ENCODE measurements around the gene COQ8B. TPM values are rescaled to one million over a fixed set of nuclear protein-coding genes. Genes with fewer than 3 reads are reported as not detected.

COQ8B gene
- total RNA-seq, 1 experiment from 2014 or later, result 35.7 TPM

DNA sequence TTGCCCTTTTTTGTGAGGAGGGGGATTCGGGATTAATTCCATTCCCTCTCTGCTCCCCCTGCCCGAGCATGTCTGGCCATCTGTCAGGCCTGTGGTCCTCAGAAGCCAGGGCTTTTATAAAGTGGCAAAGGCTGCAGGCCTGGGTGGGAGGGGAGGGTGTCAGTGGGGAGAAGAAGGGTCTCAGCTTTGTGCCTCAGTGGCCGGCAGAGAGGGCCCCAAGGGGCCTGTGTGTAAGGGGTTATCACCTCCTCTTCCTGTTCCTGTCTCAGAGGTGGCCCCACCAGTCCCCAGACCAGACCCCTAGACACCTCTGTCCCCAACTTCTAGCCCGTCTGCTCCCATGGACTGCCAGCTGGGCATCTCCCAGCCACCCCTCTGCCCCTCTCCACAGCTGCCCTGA, 22.8 kb downstream of the COQ8B start:
- no TSS peak for BruUV-seq (replicated peaks)
- no peak overlapping the region for H3K27ac Mint-ChIP-seq (ENCODE audit: unreplicated experiment)

DNA sequence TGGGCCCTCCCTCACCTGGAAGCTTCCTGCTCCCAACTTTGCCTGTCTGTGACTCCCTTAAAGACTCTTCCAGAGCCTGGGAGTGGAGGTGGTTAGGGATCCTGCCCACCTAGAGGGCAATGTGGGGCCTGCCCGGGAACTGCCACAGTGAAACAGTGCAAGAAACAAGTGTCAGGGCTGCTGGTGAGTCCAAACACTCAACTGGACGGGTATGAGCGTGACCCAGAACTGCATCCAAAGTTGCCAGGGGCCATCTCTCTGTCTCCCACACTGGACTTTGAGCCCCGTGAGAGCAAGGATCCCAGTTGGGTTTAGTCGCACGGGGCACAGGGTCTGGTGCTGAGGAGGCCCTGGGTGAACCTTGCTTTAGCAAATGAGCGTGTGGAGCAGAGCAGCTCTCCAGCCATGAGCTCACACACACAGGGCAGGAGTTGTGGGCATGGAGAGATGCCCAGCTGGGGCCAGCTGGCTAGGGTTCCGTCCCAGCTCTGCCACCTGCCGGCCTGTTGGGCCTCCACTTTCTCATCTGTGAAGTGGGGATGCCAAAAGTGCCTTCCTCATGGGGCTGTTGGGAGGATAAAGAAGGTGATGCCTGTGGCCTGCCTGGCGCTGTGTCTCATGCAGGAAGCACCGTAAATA, 23.4 kb downstream of the COQ8B start:
- Mint-ChIP-seq H3K36me3 (ENCODE audit: insufficient read depth, unreplicated experiment) (peaks cover 27% of the 10 kb centered on the region), H3K9me3 (ENCODE audit: unreplicated experiment) (no peaks in the 10 kb centered on the region)

More for the DNA sequence above, 22.8 kb downstream of the COQ8B start:
- H3K27me3 ChIP-seq (replicated peaks; ENCODE audit: control insufficient read depth, insufficient read depth, low read length), result no peaks in the 10 kb centered on the region
- ChIA-PET CTCF (no interaction called here), POLR2A (no interaction called here)
- Mint-ChIP-seq H3K9me3 (ENCODE audit: unreplicated experiment) (no peaks in the 10 kb centered on the region), H3K27me3 (ENCODE audit: insufficient read depth, unreplicated experiment) (no peaks in the 10 kb centered on the region), H3K4me1 (ENCODE audit: low read depth, unreplicated experiment) (peaks cover 5% of the 10 kb centered on the region), H3K36me3 (ENCODE audit: insufficient read depth, unreplicated experiment) (peaks cover 27% of the 10 kb centered on the region), H3K4me3 (ENCODE audit: unreplicated experiment) (no peak overlapping the region)
- no peaks in the 10 kb centered on the region for H3K9me3 ChIP-seq
- DNase-seq, result no peak
- intact Hi-C loops (cut with micrococcal nuclease; ENCODE audit: unreplicated experiment), result no loop called here
- peaks cover 21% of the 10 kb centered on the region for H3K4me1 ChIP-seq
- peaks cover 1% of the 10 kb centered on the region; the same call in 1 of the 2 replicates for H3K36me3 ChIP-seq (ENCODE audit: control insufficient read depth, insufficient read depth, low read length)
- no peak overlapping the region for H3K4me3 ChIP-seq (ENCODE audit: low read depth, low read length)
- TF ChIP-seq, protein P1, sequence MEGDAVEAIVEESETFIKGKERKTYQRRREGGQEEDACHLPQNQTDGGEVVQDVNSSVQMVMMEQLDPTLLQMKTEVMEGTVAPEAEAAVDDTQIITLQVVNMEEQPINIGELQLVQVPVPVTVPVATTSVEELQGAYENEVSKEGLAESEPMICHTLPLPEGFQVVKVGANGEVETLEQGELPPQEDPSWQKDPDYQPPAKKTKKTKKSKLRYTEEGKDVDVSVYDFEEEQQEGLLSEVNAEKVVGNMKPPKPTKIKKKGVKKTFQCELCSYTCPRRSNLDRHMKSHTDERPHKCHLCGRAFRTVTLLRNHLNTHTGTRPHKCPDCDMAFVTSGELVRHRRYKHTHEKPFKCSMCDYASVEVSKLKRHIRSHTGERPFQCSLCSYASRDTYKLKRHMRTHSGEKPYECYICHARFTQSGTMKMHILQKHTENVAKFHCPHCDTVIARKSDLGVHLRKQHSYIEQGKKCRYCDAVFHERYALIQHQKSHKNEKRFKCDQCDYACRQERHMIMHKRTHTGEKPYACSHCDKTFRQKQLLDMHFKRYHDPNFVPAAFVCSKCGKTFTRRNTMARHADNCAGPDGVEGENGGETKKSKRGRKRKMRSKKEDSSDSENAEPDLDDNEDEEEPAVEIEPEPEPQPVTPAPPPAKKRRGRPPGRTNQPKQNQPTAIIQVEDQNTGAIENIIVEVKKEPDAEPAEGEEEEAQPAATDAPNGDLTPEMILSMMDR (IDR thresholded peaks at IDR 0.05; ENCODE audit: insufficient read depth in 1 of 2, low read depth in 1 of 2, low read length in 1 of 2, severe bottlenecking in 1 of 2, unreplicated experiment in 1 of 2), result no peak

DNA sequence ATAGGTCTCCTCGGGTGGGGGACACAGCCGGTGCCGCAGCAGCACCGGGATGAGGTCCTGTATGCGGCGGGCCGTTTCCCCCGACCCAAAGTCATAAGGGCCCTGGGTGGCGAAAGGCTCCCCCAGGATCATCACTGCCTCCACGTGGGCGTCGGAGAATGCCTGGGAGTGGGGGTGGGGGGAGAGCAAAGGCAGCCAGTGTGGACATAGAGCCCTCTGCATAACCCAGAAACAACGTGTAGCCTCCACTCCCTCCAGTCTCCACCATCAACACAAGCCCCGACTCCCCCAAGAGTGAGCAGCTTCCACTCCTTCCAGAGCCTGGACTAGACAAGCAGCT, 24.5 kb downstream of the COQ8B start:
- Histone ChIP-seq H3K4me1 (peaks cover 24% of the 10 kb centered on the region), H3K9me3 (no peaks in the 10 kb centered on the region), H3K4me3 (ENCODE audit: low read depth, low read length) (no peak overlapping the region), H3K27me3 (replicated peaks; ENCODE audit: control insufficient read depth, insufficient read depth, low read length) (no peaks in the 10 kb centered on the region), H3K36me3 (ENCODE audit: control insufficient read depth, insufficient read depth, low read length) (peaks cover 1% of the 10 kb centered on the region; the same call in 1 of the 2 replicates)
- DNase-seq, result no peak
- Mint-ChIP-seq H3K4me1 (ENCODE audit: low read depth, unreplicated experiment) (peaks cover 5% of the 10 kb centered on the region), H3K27me3 (ENCODE audit: insufficient read depth, unreplicated experiment) (no peaks in the 10 kb centered on the region), H3K36me3 (ENCODE audit: insufficient read depth, unreplicated experiment) (peaks cover 27% of the 10 kb centered on the region), H3K4me3 (ENCODE audit: unreplicated experiment) (peak overlapping the region; percentile 20), H3K9me3 (ENCODE audit: unreplicated experiment) (no peaks in the 10 kb centered on the region), H3K27ac (ENCODE audit: unreplicated experiment) (peak overlapping the region; percentile 19)
- ChIA-PET POLR2A (interaction anchor here (2.0 to 2.3 kb wide), 2 partner anchors 58 to 86 kb away, joined by 16 to 20 read pairs; partner anchors contain the start of genes ACTMAP, RAB4B and SNRPA), CTCF (no interaction called here)
- intact Hi-C loops (cut with micrococcal nuclease; ENCODE audit: unreplicated experiment), result no loop called here
- no TSS peak for BruUV-seq (replicated peaks)
- TF ChIP-seq, protein P1 (IDR thresholded peaks at IDR 0.05; ENCODE audit: insufficient read depth in 1 of 2, low read depth in 1 of 2, low read length in 1 of 2, severe bottlenecking in 1 of 2, unreplicated experiment in 1 of 2), result no peak

More for the DNA sequence above, 23.4 kb downstream of the COQ8B start:
- TF ChIP-seq, protein P1 (IDR thresholded peaks at IDR 0.05; ENCODE audit: insufficient read depth in 1 of 2, low read depth in 1 of 2, low read length in 1 of 2, severe bottlenecking in 1 of 2, unreplicated experiment in 1 of 2), result no peak
- BruUV-seq (replicated peaks), result no TSS peak
- Mint-ChIP-seq H3K4me3 (ENCODE audit: unreplicated experiment) (no peak overlapping the region), H3K27me3 (ENCODE audit: insufficient read depth, unreplicated experiment) (no peaks in the 10 kb centered on the region), H3K4me1 (ENCODE audit: low read depth, unreplicated experiment) (peaks cover 5% of the 10 kb centered on the region), H3K27ac (ENCODE audit: unreplicated experiment) (no peak overlapping the region)
- ChIA-PET POLR2A (no interaction called here), CTCF (no interaction called here)
- intact Hi-C loops (cut with micrococcal nuclease; ENCODE audit: unreplicated experiment), result no loop called here
- H3K4me3 ChIP-seq (ENCODE audit: low read depth, low read length), result no peak overlapping the region
- H3K9me3 ChIP-seq, result no peaks in the 10 kb centered on the region
- H3K4me1 ChIP-seq, result peaks cover 24% of the 10 kb centered on the region
- no peak for DNase-seq
- peaks cover 1% of the 10 kb centered on the region; the same call in 1 of the 2 replicates for H3K36me3 ChIP-seq (ENCODE audit: control insufficient read depth, insufficient read depth, low read length)
- no peaks in the 10 kb centered on the region for H3K27me3 ChIP-seq (replicated peaks; ENCODE audit: control insufficient read depth, insufficient read depth, low read length)

All from Caco-2 (cell line).